HEK293T (cell line): ENCODE measurements around the gene ZNF574.

Source experiments
- CTCF ChIA-PET: fragments of 350-600 bp; formaldehyde crosslinking; extraction: SDS; loops from one replicate; lab custom pipeline; 2021; ENCODE audit warnings: antibody characterized with exemption, inconsistent platforms; lab: Yijun Ruan, JAX
- POLR2A ChIA-PET: fragments of 350-600 bp; formaldehyde crosslinking; extraction: SDS; loops from one replicate; lab custom pipeline; 2020; ENCODE audit warnings: antibody characterized with exemption, inconsistent platforms; lab: Yijun Ruan, JAX
- DNase-seq: peaks from one replicate; pipeline ENCODE4 v3.0.0; 2012; ENCODE audit warnings: mixed read lengths; ENCODE audit errors: extremely low spot score
- ARNT ChIP-seq: fragments of 450-650 bp; IDR thresholded peaks from 2 replicates; pipeline ENCODE4 v1.6.1; 2017; ENCODE audit warnings: mild to moderate bottlenecking
- BHLHE40 ChIP-seq: fragments of 450-650 bp; IDR thresholded peaks from 2 replicates; pipeline ENCODE4 v1.6.1; 2016; ENCODE audit warnings: mild to moderate bottlenecking, moderate library complexity, borderline replicate concordance
- CTBP1 ChIP-seq: fragments of 450-650 bp; IDR thresholded peaks from 2 replicates; pipeline ENCODE4 v1.6.1; 2016; ENCODE audit warnings: borderline replicate concordance
- ELF4 ChIP-seq: fragments of 450-650 bp; IDR thresholded peaks from 2 replicates; pipeline ENCODE4 v1.6.1; 2017; ENCODE audit warnings: antibody characterized with exemption
- FOXA1 ChIP-seq: fragments of 450-650 bp; IDR thresholded peaks from 2 replicates; pipeline ENCODE4 v1.6.1; 2016; ENCODE audit warnings: mild to moderate bottlenecking
- FOXK2 ChIP-seq: fragments of 450-650 bp; IDR thresholded peaks from 2 replicates; pipeline ENCODE4 v1.6.1; 2016; ENCODE audit warnings: mild to moderate bottlenecking
- FOXM1 ChIP-seq: fragments of 450-650 bp; IDR thresholded peaks from 2 replicates; pipeline ENCODE4 v1.6.1; 2017; ENCODE audit warnings: mild to moderate bottlenecking, borderline replicate concordance
- HDGF ChIP-seq: fragments of 450-650 bp; IDR thresholded peaks from 2 replicates; pipeline ENCODE4 v1.6.1; 2017; ENCODE audit warnings: antibody characterized with exemption, borderline replicate concordance
- L3MBTL2 ChIP-seq: fragments of 450-650 bp; conservative IDR thresholded peaks from 2 replicates; pipeline ENCODE4 v1.6.1; 2016; ENCODE audit warnings: mild to moderate bottlenecking
- LEF1 ChIP-seq: fragments of 450-650 bp; IDR thresholded peaks from 2 replicates; pipeline ENCODE4 v1.6.1; 2017; ENCODE audit warnings: mild to moderate bottlenecking, borderline replicate concordance
- NFRKB ChIP-seq: fragments of 450-650 bp; IDR thresholded peaks from 2 replicates; pipeline ENCODE4 v1.6.1; 2016; ENCODE audit warnings: mild to moderate bottlenecking, moderate library complexity
- SP1 ChIP-seq: fragments of 450-650 bp; IDR thresholded peaks from 2 replicates; pipeline ENCODE4 v1.6.1; 2017
- SUZ12 ChIP-seq: fragments of 450-650 bp; IDR thresholded peaks from 2 replicates; pipeline ENCODE4 v1.6.1; 2016; ENCODE audit warnings: mild to moderate bottlenecking
- TARDBP ChIP-seq: fragments of 450-650 bp; IDR thresholded peaks from 2 replicates; pipeline ENCODE4 v1.6.1; 2016
- ZNF384 ChIP-seq: fragments of 450-650 bp; IDR thresholded peaks from 2 replicates; pipeline ENCODE4 v1.6.1; 2016
- TF ChIP-seq, protein P1 (sequence below): fragments of 450-650 bp; IDR thresholded peaks from 2 replicates; pipeline ENCODE4 v1.6.1; 2016

Gene ZNF574

DNA sequence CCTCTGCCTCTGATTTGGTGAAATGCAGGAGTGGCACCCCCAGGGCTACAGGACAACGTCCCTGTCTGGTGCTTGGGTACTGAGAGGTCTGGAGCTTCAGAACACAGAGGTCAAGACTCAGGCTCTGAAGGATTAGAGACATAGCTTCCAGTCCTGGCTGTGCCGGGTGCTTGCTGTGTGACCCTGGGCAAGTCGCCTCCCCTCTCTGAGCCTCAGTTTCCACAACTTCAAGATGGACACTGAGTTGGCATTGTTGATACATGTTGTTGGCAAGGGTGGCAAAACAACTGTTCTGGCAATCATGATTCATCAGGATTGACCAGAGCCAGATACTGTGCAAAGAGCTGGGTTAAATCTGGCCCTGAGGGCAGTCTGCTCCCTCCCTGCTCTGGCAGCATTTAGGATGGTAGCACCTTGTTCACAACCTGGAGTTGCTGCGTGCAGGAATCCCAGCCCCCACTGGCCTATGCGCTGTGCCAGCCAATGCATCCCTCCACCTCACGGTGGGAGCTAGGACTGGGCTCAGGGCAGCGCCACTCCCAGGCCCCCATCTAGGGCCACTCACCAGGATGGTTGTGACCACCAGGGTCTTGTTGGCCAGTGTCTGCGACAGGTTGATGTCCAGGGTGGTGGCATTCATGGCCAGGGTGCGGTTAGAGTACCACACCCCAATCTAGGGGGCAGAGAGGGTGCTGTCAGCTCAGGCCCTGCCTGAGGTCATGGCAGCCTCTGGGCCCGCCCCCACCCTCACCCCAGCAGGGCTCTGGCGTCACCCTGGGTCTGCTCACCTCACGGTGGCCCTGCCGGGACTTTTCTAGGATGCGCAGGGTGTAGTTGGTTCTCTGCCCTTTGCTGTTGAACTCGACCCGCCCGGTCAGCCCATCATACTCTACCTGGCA is 22.7 kb upstream of the ZNF574 start:
- DNase-seq, result no peak
- TF ChIP-seq FOXA1, result no peak
- TF ChIP-seq TARDBP, result no peak
- CTCF ChIA-PET, result no interaction called here
- POLR2A ChIA-PET, result interaction anchor here (1.0 to 1.1 kb wide), 2 partner anchors 22 to 23 kb away, joined by 3 to 4 read pairs; partner anchors contain the start of gene ZNF574

DNA sequence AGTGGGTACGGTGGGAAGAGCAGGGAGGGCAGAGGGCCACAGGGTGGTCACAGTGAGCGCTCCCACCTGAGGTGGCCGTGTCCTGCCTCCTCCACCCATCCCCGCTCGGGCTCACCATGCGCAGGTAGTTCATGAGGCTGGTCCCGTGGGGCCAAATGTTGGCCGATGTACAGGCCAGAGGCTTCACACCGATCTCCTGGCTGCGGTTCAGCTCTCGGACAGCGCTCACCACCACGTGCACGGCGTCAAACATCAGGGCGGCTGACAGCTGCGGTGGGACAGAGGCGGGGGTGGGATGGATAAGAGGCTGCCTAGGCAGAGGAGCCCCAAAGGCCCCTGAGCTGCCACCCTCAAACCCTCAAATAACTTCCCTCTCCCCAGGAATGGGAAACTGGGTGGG is 21.8 kb upstream of the ZNF574 start:
- TF ChIP-seq FOXA1, result no peak
- TF ChIP-seq, protein P1, sequence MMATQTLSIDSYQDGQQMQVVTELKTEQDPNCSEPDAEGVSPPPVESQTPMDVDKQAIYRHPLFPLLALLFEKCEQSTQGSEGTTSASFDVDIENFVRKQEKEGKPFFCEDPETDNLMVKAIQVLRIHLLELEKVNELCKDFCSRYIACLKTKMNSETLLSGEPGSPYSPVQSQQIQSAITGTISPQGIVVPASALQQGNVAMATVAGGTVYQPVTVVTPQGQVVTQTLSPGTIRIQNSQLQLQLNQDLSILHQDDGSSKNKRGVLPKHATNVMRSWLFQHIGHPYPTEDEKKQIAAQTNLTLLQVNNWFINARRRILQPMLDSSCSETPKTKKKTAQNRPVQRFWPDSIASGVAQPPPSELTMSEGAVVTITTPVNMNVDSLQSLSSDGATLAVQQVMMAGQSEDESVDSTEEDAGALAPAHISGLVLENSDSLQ, result no peak
- no peak for DNase-seq
- CTCF ChIA-PET, result interaction anchor here (1.1 kb wide), 1 partner anchor 19 kb away, joined by 3 read pairs; no protein-coding TSS in a partner anchor
- POLR2A ChIA-PET, result interaction anchor here (1.1 kb wide), 1 partner anchor 21 kb away, joined by 3 read pairs; no protein-coding TSS in a partner anchor

DNA sequence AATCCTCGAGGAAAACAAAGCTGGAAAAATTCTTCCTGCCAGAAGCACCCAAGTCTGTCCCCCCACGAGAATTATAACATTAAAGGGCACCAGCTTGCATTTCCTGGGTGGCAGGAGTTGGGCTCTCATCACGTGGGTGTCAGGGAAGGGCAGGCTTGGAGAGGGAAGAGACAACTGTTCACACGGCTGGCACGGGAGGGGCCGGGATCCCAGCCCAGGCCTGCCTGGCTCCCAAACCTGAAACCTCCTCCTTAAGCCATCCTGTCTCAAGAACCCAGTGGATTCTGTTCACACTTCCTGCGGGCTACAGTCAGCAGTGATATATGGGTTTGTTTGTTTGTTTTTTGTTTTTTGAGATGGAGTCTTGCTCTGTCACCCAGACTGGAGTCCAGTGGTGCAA is 18.1 kb upstream of the ZNF574 start:
- DNase-seq, result no peak
- POLR2A ChIA-PET, result no interaction called here
- TF ChIP-seq SUZ12, result no peak
- CTCF ChIA-PET, result interaction anchor here (0.7 kb wide), 1 partner anchor 131 kb away, joined by 3 read pairs; no protein-coding TSS in a partner anchor

DNA sequence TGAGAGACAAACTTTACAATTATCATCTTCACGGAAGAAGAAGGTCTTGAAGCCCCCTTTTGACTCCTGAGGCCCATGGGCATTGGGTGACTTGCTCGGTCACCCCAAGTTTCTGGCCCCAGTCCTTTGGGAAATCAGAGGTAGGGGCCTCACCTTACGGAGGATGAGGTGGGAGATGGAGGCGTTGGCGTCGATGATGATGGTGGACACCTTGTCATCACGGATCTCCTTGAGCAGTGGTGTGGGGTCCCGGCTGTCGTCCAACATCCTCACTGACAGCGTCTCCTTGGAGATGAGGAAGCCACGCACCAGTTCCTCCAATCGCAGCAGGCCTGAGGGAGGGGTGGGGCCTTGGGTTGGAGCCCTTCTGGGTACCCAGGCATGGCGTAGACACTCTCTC is 16.8 kb upstream of the ZNF574 start:
- ChIA-PET CTCF (no interaction called here), POLR2A (no interaction called here)
- no peak for DNase-seq
- TF ChIP-seq FOXK2, result no peak
- TF ChIP-seq SP1, result no peak
- TF ChIP-seq LEF1, result no peak
- TF ChIP-seq TARDBP, result no peak
- no peak for TF ChIP-seq NFRKB
- no peak for TF ChIP-seq ARNT
- no peak for TF ChIP-seq SUZ12
- no peak for TF ChIP-seq FOXM1
- no peak for TF ChIP-seq HDGF
- TF ChIP-seq L3MBTL2, result no peak
- no peak for TF ChIP-seq ELF4
- TF ChIP-seq BHLHE40, result no peak
- no peak for TF ChIP-seq CTBP1
- TF ChIP-seq ZNF384, result no peak

DNA sequence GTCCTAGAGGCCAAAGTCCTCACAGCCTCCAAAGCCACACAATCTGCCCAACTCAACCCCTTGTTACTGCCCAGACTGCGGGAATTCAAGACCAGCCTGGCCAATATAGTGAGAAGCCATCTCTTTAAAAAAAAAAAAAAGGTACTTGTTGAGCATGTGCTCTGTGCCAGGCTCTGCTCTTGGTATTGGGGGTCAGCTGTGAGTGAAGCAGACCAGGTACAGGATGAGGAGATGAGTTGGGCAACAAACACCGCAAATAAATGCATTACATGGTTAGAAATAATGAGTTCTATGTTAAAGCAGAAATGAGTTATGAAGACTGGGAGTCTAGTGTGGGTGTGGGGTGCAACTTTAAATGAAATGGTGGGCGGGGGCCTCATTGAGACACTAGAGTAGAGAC is 15.8 kb upstream of the ZNF574 start:
- ChIA-PET CTCF (no interaction called here), POLR2A (no interaction called here)
- DNase-seq, result no peak
- TF ChIP-seq ZNF384 (no peak), CTBP1 (no peak), L3MBTL2 (no peak), BHLHE40 (no peak), TARDBP (no peak), FOXK2 (no peak), FOXM1 (no peak), FOXA1 (no peak), HDGF (no peak), NFRKB (no peak), SUZ12 (no peak), SP1 (no peak), LEF1 (no peak), ARNT (no peak), ELF4 (no peak)
- TF ChIP-seq, protein P1, result no peak

DNA sequence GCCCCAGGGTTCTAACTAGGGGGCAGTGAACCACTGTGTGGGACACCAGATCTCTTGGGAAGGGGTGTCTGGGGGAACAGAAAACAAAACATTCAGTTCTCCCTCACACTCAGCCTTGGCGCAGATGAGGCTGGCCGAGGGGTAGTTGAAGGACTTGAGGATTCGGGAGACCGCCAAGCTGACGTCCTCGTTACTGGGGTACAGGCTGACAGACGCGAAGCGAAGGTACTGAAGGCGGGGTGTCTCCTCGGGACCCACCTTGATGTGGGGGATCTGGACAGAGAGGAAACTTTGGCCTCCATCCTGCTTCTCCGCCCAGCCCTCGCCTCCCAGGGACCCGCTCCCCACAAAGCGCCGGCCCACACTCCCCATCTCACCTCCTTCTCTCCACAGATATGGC is 13.6 kb upstream of the ZNF574 start:
- ChIA-PET CTCF (no interaction called here), POLR2A (no interaction called here)
- no peak for DNase-seq
- no peak for TF ChIP-seq FOXK2
- no peak for TF ChIP-seq L3MBTL2
- no peak for TF ChIP-seq BHLHE40
- no peak for TF ChIP-seq HDGF
- TF ChIP-seq CTBP1, result no peak
- no peak for TF ChIP-seq LEF1
- no peak for TF ChIP-seq FOXA1

DNA sequence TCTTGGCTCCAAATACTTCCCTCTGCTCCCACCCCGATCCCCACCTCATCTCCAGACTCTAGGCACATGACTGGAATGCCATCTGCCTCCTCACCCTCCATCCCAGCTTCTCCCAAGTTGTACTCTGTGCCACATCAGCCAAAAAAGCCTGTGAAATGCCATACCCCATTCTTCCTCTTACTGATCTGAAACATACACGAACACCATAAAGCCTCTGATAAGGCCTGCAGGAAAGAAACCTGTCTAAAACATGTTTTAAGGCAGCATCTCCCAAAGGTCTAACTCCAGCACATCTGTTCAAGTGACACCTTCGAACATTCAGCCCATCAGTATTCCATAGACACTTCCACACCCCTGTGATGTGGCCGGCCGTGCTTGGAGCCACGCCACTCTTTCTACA is 11.5 kb upstream of the ZNF574 start:
- no peak for DNase-seq
- ChIA-PET CTCF (interaction anchor here (0.7 kb wide), 1 partner anchor 36 kb away, joined by 3 read pairs; no protein-coding TSS in a partner anchor), POLR2A (interaction anchor here (1.5 kb wide), 1 partner anchor 10 kb away, joined by 4 read pairs; no protein-coding TSS in a partner anchor)
- TF ChIP-seq CTBP1 (no peak), NFRKB (no peak), TARDBP (no peak), BHLHE40 (no peak), L3MBTL2 (no peak), FOXA1 (no peak), ZNF384 (no peak), SUZ12 (no peak), FOXK2 (no peak)
